ENCODE measurements around the gene CLCN4. TPM values are rescaled to one million over a fixed set of nuclear protein-coding genes. Genes with fewer than 3 reads are reported as not detected.

Gene CLCN4
- total RNA-seq, 1 experiment from 2014 or later, result 10.0 TPM

DNA sequence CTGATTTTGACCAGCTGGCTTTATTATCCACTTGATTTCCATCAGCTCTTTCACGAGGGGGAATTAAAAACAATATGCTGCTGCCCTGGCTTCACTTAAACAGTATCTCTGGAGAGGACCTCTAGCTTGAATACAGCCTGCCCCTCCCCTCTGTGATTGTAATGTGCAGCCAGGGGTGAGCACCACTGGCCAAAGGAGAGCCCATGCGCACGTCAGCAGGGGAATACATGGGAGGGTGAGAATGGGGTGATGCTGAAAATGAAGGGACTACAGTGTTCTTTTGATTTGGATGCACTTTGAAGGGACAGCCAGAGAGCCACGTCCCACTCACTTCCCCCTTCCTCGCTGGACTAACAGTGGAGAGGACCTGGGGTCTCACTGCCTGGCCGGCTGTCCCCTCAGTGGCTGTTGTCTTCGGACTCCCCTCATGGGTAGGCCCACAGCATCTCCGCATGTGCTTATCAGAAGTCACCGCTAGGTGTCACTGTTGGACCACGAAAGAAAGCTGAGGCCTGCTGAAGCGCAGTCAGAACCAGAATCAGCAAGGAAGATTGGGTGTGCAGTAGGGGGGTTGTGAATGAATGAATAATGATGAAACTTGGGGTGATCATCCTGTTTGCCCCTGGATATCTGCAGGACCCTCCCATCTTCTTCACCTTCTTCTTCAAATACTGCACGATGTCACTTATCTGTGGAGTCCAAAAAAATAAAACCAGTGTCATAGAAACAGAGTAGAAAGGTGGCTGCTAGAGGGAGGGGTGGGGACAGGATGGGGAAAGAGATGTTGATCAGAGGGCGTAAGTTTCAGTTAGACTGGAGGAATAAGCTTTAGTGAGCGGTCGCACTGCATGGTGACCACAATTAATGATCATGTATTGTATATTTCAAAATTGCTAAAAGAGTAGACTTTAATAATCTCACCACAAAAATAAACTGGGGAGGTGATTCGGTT lies 32.8 kb downstream of the CLCN4 start:
- no peak overlapping the region for H3K4me3 ChIP-seq (ENCODE audit: low read depth, low read length)
- H3K27me3 Mint-ChIP-seq (ENCODE audit: insufficient read depth, unreplicated experiment), result no peaks in the 10 kb centered on the region
- intact Hi-C loops (cut with micrococcal nuclease; ENCODE audit: unreplicated experiment), result loop anchor here (1.0 to 10.0 kb wide), 5 partner anchors 137 to 533 kb away; no protein-coding TSS in a partner anchor
- H3K9me3 ChIP-seq, result no peaks in the 10 kb centered on the region
- H3K36me3 Mint-ChIP-seq (ENCODE audit: insufficient read depth, unreplicated experiment), result peaks cover 7% of the 10 kb centered on the region
- no TSS peak for BruUV-seq (replicated peaks)
- no peak overlapping the region for H3K4me3 Mint-ChIP-seq (ENCODE audit: unreplicated experiment)
- no peaks in the 10 kb centered on the region for H3K27me3 ChIP-seq (replicated peaks; ENCODE audit: control insufficient read depth, insufficient read depth, low read length)
- peak overlapping the region; percentile 78 for H3K27ac Mint-ChIP-seq (ENCODE audit: unreplicated experiment)
- POLR2A ChIA-PET, result no interaction called here
- H3K9me3 Mint-ChIP-seq (ENCODE audit: unreplicated experiment), result peaks cover 7% of the 10 kb centered on the region
- no peaks in the 10 kb centered on the region for H3K4me1 ChIP-seq
- peak; percentile 45 to 61 for TF ChIP-seq CTCF (IDR thresholded peaks at IDR 0.05; ENCODE audit: insufficient read depth in 1 of 2, low read depth in 1 of 2, low read length in 1 of 2, severe bottlenecking in 1 of 2, unreplicated experiment in 1 of 2)
- H3K36me3 ChIP-seq (ENCODE audit: control insufficient read depth, insufficient read depth, low read length), result no peaks in the 10 kb centered on the region
- peaks cover 8% of the 10 kb centered on the region for H3K4me1 Mint-ChIP-seq (ENCODE audit: low read depth, unreplicated experiment)
- CTCF ChIA-PET, result interaction anchor here (1.0 kb wide), 3 partner anchors 447 to 911 kb away, joined by 3 read pairs; no protein-coding TSS in a partner anchor
- DNase-seq, result peak; percentile 56 to 76

GRCh38 chrX:10190367-10190766 lies 33.6 kb downstream of the CLCN4 start:
- POLR2A ChIA-PET, result no interaction called here
- Histone ChIP-seq H3K4me3 (ENCODE audit: low read depth, low read length) (no peak overlapping the region), H3K27me3 (replicated peaks; ENCODE audit: control insufficient read depth, insufficient read depth, low read length) (no peaks in the 10 kb centered on the region), H3K36me3 (ENCODE audit: control insufficient read depth, insufficient read depth, low read length) (no peaks in the 10 kb centered on the region), H3K4me1 (no peaks in the 10 kb centered on the region), H3K9me3 (no peaks in the 10 kb centered on the region)
- no TSS peak for BruUV-seq (replicated peaks)
- peak in 1 of 2 experiments; percentile 46 for DNase-seq
- Mint-ChIP-seq H3K4me1 (ENCODE audit: low read depth, unreplicated experiment) (peaks cover 8% of the 10 kb centered on the region), H3K27me3 (ENCODE audit: insufficient read depth, unreplicated experiment) (no peaks in the 10 kb centered on the region), H3K36me3 (ENCODE audit: insufficient read depth, unreplicated experiment) (peaks cover 7% of the 10 kb centered on the region), H3K9me3 (ENCODE audit: unreplicated experiment) (peaks cover 7% of the 10 kb centered on the region), H3K27ac (ENCODE audit: unreplicated experiment) (no peak overlapping the region), H3K4me3 (ENCODE audit: unreplicated experiment) (no peak overlapping the region)
- intact Hi-C loops (cut with micrococcal nuclease; ENCODE audit: unreplicated experiment), result loop anchor here (1.0 to 10.0 kb wide), 5 partner anchors 136 to 532 kb away; no protein-coding TSS in a partner anchor
- TF ChIP-seq CTCF (IDR thresholded peaks at IDR 0.05; ENCODE audit: insufficient read depth in 1 of 2, low read depth in 1 of 2, low read length in 1 of 2, severe bottlenecking in 1 of 2, unreplicated experiment in 1 of 2), result peak in 1 of 2 experiments; percentile 31
- CTCF ChIA-PET, result interaction anchor here (1.0 to 1.2 kb wide), 3 partner anchors 532 to 947 kb away, joined by 3 read pairs; no protein-coding TSS in a partner anchor

DNA sequence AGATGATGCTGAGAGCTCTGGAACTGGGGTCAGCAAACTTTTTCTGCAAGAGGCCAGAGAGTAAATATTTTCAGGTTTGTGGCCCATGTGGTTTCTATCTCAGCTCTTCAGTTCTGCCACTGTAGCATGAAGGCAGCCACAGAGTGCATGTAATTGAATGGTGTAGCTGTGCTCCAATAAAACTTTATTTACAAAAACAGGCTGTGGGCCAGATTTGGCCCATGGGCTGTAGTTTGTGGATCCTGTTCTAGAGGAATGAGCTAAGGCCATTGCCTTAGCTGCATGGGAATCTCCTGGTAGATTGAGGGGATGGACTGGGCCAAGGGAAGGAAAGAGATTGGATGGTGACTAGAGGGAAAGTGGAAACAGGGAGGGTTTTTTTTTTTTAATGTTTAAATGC lies 36.8 kb downstream of the CLCN4 start:
- CTCF ChIA-PET, result no interaction called here
- Histone ChIP-seq H3K36me3 (ENCODE audit: control insufficient read depth, insufficient read depth, low read length) (no peaks in the 10 kb centered on the region), H3K9me3 (no peaks in the 10 kb centered on the region), H3K27me3 (replicated peaks; ENCODE audit: control insufficient read depth, insufficient read depth, low read length) (no peaks in the 10 kb centered on the region), H3K4me3 (ENCODE audit: low read depth, low read length) (no peak overlapping the region), H3K4me1 (no peaks in the 10 kb centered on the region)
- POLR2A ChIA-PET, result no interaction called here
- no peak overlapping the region for H3K27ac Mint-ChIP-seq (ENCODE audit: unreplicated experiment)
- BruUV-seq (replicated peaks), result no TSS peak
- no peak for DNase-seq
- no peak overlapping the region for H3K4me3 Mint-ChIP-seq (ENCODE audit: unreplicated experiment)
- TF ChIP-seq CTCF (IDR thresholded peaks at IDR 0.05; ENCODE audit: insufficient read depth in 1 of 2, low read depth in 1 of 2, low read length in 1 of 2, severe bottlenecking in 1 of 2, unreplicated experiment in 1 of 2), result no peak
- H3K4me1 Mint-ChIP-seq (ENCODE audit: low read depth, unreplicated experiment), result peaks cover 8% of the 10 kb centered on the region
- no peaks in the 10 kb centered on the region for H3K27me3 Mint-ChIP-seq (ENCODE audit: insufficient read depth, unreplicated experiment)
- peaks cover 7% of the 10 kb centered on the region for H3K9me3 Mint-ChIP-seq (ENCODE audit: unreplicated experiment)
- intact Hi-C loops (cut with micrococcal nuclease; ENCODE audit: unreplicated experiment), result loop anchor here (5.0 to 10.0 kb wide), 3 partner anchors 251 to 529 kb away; no protein-coding TSS in a partner anchor
- peaks cover 7% of the 10 kb centered on the region for H3K36me3 Mint-ChIP-seq (ENCODE audit: insufficient read depth, unreplicated experiment)

Measured in Caco-2 (cell line).